HG03520 (cell line): ENCODE data around the gene ZBTB48.

Experiments used
- ATAC-seq: cut with Tn5 transposase; IDR thresholded peaks from one replicate; pipeline ENCODE4 v1.9.1; 2021; ENCODE audit warnings: mild to moderate bottlenecking, moderate library complexity; ENCODE audit not compliant: unreplicated experiment

Gene ZBTB48

DNA sequence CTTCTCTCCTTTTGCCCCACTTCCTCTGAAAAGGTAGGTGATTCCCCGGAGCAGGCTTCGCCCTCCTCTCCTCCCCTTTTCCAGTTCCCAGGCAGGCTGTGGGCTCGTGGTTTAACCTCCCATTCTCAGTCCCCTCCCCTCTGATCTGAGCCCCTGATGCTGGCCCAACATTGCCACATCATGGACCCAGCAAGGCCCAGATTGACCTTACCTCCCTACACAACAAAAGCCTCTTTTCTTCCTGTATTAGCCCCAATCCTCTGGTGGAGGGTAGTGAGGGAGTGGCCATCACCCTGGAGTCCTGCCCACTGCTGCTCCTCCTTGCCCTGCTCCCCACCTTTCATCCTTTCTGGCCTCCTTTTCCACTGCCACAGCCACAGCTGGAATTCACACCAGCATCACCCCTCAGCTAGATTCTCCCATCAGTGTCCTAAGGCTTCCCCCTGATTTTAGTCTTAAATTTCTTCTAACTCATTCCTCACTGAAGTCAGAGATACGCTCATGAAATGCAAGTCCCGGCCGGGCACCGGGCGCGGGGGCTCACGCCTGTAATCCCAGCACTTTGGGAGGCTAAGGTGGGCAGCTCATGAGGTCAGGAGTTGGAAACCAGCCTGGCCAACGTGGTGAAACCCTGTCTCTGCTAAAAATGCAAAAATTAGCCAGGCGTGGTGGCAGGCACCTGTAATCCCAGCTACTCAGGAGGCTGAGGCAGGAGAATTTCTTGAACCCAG, 7.0 kb upstream of the ZBTB48 start:
- no peak for ATAC-seq

DNA sequence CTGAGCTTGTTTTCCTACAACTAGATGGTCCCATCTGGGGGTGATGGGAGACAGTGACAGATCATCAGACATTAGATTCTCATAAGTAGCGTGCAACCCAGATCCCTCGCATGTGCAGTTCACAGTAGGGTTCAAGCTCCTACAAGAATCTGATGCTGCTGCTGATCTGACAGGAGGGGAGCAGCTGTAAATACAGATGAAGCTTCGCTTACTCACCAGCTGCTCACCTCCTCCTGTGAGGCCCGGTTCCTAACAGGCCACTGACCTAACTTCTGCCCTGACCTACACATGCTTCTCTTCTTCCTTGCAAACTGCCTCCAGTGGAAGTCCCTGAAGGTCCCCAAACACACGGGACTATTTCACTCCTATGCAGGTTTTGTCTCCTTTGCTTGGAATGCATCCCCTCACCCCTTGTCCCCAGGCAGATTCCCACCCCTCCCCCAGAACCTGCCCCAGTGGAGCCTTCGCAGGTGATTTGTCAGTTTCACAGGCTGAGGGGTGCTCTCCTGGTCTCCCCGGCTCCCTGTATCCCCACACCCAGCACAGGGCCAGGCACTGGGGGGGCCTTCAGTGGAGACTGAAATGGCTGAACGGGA, 5.7 kb upstream of the ZBTB48 start:
- ATAC-seq, result no peak

DNA sequence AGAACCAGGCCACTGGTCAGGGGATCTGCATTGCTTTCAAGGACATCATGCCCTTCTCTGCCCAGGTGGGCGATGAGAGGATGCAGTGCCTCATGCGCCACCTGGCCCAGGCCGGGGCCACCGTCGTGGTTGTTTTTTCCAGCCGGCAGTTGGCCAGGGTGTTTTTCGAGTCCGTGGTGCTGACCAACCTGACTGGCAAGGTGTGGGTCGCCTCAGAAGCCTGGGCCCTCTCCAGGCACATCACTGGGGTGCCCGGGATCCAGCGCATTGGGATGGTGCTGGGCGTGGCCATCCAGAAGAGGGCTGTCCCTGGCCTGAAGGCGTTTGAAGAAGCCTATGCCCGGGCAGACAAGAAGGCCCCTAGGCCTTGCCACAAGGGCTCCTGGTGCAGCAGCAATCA, 5.0 kb upstream of the ZBTB48 start:
- no peak for ATAC-seq

DNA sequence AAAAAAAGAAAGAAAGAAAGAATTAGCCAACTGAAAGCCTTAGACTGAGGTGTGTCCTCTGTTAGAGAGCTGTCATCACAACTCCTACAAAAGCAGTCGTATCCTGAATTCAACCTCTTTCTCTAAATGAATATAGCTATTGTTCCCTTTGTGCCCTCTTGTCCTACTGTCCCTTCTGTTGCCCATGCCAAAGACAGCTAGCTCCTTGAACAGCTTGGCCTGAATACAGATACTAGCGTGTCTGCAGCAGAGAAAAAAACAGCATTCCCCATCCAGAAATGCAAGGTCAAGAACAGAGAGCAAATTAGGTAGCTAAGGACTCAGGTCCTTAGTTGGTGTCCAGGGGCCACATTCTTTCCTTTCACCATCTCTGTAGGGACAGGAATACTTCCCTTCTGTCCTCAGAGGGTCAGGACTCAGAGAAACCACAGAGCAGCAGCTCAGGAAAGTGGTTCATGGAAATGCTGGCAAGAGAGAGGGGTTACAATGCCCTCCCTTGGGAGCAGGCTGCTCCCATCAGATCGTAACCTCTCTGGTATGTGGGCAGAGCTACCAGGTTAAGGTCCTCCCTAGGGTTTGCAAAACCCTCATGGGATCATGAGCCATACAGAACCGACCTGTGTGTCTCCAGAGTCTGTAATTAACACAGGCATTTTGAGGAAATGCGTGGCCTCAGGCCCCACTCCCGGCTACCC, 1.8 kb upstream of the ZBTB48 start:
- ATAC-seq, result no peak

DNA sequence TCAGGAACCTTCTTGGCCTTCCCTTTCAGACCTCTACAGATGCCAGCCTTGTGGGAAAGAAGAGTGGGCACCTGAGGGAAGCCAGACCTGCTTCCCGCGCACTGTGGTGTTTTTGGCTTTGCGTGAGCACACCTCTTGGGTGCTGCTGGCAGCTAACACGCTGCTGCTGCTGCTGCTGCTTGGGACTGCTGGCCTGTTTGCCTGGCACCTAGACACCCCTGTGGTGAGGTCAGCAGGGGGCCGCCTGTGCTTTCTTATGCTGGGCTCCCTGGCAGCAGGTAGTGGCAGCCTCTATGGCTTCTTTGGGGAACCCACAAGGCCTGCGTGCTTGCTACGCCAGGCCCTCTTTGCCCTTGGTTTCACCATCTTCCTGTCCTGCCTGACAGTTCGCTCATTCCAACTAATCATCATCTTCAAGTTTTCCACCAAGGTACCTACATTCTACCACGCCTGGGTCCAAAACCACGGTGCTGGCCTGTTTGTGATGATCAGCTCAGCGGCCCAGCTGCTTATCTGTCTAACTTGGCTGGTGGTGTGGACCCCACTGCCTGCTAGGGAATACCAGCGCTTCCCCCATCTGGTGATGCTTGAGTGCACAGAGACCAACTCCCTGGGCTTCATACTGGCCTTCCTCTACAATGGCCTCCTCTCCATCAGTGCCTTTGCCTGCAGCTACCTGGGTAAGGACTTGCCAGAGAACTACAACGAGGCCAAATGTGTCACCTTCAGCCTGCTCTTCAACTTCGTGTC, 995 bp upstream of the ZBTB48 start:
- no peak for ATAC-seq

DNA sequence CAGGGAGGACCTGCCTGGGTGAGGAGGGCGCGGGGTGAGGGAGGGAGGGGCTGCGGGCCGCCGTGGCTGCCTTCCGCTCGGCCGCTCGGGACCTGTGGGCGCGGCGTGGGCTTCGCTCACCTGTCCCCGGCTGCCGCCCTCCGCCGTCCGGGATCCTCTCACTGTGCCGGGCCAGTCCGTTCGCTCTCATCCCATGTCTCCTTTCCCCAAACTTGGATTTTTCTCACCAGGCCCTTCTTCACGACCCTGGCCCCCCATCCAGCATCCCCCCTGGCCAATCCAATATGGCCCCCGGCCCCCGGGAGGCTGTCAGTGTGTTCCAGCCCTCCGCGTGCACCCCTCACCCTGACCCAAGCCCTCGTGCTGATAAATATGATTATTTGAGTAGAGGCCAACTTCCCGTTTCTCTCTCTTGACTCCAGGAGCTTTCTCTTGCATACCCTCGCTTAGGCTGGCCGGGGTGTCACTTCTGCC, 362 bp downstream of the ZBTB48 start:
- ATAC-seq, result no peak

DNA sequence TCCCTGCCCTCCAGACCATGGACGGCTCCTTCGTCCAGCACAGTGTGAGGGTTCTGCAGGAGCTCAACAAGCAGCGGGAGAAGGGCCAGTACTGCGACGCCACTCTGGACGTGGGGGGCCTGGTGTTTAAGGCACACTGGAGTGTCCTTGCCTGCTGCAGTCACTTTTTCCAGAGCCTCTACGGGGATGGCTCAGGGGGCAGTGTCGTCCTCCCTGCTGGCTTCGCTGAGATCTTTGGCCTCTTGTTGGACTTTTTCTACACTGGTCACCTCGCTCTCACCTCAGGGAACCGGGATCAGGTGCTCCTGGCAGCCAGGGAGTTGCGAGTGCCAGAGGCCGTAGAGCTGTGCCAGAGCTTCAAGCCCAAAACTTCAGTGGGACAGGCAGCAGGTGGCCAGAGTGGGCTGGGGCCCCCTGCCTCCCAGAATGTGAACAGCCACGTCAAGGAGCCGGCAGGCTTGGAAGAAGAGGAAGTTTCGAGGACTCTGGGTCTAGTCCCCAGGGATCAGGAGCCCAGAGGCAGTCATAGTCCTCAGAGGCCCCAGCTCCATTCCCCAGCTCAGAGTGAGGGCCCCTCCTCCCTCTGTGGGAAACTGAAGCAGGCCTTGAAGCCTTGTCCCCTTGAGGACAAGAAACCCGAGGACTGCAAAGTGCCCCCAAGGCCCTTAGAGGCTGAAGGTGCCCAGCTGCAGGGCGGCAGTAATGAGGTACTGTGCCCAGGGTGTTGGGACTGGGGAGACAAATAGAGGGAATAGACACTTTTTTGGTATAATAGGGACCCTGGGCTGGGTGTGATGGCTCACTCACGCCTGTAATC, 1.0 kb downstream of the ZBTB48 start:
- ATAC-seq, result no peak

DNA sequence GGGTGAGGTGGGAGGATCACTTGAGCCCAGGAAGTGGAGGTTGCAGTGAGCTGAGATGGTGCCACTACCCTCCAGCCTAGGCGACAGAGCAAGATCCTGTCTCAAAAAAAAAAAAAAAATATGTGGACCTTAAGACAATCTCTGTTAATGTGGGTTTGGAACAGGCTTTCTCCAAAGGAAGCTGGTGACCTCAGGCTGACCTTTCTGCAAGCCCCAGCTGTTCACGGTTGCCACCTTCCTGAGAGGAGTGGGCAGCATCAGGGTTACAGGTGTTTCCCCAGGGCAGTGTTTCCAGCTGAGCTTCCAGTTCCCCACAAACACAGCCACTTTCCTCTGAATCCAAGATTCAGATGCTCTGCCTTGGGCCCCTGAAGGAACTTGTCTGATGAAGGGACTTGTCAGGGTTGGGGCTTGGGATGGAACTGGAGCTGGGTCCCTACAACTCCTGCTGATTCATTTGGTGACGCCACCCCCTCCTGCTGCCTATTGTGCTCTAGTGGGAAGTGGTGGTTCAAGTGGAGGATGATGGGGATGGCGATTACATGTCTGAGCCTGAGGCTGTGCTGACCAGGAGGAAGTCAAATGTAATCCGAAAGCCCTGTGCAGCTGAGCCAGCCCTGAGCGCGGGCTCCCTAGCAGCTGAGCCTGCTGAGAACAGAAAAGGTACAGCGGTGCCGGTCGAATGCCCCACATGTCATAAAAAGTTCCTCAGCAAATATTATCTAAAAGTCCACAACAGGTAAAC, 1.9 kb downstream of the ZBTB48 start:
- ATAC-seq, result no peak

DNA sequence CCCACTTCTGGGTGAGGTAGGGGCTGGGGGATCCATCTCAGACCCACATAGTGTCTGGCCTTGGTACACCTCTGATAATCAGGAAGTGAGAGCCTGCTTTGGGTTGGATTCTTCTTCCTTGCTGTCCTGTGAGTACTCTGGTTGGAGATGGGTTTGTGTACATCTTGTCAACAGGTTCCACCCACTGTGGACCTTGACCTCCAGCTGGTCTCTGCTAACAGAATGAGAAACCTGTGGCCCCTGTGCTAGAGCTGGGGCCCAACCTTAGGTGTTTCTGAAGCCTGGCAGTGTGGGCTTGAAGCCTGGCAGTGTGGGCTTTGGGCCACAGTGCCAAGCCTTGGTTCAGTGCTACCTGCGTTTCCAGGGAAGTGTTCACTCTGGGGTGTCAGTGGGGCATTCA, 2.6 kb downstream of the ZBTB48 start:
- no peak for ATAC-seq

DNA sequence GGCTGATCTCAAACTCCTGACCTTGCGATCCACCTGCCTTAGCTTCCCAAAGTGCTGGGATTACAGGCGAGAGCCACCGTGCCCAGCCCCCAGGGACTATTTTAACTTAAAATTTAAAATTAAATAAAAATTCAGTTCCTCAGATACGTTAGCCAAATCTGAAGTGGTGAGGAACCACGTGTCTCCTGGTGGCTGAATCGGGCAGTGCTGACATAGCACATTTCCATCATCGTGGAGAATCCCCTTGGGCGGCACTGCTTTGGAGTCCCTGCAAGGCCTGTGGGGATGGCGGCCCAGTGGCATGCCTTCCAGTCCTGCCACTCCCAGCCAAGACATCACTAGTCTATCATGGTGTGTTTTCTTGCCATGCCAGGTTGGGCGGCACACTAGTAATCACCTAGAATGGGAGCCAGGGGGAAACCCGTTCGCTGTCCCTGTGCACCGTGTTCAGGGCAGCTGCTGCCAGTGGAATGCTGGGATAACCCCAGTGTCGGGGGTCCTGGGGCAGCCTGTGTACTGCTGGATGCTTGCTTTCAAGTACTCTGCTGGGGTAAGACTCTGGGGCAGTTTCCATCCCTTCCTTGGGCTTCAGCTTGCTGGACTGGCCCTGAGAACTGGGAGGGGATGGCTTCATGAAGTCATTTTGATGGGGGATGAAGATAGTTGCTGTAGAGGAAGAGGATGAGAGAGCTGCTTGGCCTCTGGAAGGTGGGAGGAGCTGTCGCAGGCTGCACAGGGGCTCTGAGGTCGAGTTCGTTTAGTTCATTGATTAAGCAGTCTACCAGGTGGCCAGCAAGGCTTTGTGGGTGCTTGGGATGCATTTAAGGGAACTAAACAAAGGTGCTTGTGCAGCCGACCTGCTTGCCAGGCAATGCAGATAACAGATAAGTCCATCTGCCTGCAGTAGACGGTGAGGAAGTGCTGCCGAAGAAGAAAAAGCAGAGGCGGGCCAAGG, 4.6 kb downstream of the ZBTB48 start:
- no peak for ATAC-seq

DNA sequence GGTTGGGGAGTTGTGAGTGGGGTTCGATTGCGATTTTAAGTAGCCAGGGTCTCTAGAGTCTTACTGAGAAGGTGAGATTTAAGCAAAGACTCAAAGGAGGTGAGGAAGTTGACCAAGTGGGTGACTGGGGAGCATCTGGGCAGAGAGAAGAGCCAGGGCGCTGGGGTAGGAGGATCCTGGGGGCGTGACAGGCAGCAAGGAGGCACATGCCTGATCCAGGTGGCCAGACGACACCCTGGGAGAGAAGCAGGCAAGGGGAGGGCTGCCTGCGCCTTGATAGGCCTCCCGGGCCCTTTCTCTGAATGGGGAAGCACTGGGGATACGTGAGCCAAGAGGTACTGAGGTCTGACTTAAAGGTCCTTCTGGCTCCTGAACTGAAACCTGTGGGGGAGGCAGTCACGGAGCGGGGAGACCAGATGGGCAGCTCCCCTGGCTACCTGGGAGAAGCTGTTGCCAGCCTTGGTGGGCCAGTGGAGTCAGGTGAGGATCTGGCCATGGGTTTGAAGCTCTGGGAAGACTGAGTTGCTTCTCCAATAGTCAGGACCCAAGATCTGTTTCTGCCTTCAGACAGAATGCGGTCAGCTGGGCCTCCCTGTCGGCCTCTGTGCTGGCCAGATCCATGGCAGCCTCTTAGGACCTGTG, 5.4 kb downstream of the ZBTB48 start:
- no peak for ATAC-seq

DNA sequence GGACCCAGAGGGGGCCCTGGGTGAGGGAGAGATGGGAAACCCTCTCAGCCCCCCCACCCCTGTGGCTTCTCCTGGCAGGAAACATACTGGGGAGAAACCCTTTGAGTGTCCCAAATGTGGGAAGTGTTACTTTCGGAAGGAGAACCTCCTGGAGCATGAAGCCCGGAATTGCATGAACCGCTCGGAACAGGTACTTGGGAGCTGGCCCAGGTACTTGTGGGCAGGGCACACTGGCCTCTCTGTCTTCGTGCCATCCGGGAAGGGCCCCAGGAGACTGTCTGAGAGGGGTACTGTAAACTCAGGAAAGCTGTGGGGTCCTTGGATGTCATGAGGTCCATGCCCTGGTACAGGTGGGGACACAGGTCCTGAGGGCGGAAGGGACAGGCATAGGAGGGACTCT, 6.0 kb downstream of the ZBTB48 start:
- no peak for ATAC-seq

DNA sequence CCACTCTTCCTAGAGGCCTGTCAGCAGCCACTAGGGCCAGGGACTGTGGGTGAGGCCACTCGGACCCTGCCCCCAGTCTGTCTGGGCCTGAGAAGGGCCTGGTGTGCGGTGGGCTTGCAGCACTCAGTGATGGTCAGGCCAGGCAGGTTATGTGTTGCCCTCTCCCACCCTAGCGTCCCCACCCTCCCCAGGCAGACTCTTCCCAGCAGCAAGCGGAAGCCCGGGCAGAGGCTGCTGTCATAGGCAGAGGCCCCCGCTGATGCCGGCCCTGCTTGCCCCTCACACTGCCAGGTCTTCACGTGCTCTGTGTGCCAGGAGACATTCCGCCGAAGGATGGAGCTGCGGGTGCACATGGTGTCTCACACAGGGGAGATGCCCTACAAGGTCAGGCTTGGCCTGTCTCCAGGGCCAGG, 6.6 kb downstream of the ZBTB48 start:
- no peak for ATAC-seq

DNA sequence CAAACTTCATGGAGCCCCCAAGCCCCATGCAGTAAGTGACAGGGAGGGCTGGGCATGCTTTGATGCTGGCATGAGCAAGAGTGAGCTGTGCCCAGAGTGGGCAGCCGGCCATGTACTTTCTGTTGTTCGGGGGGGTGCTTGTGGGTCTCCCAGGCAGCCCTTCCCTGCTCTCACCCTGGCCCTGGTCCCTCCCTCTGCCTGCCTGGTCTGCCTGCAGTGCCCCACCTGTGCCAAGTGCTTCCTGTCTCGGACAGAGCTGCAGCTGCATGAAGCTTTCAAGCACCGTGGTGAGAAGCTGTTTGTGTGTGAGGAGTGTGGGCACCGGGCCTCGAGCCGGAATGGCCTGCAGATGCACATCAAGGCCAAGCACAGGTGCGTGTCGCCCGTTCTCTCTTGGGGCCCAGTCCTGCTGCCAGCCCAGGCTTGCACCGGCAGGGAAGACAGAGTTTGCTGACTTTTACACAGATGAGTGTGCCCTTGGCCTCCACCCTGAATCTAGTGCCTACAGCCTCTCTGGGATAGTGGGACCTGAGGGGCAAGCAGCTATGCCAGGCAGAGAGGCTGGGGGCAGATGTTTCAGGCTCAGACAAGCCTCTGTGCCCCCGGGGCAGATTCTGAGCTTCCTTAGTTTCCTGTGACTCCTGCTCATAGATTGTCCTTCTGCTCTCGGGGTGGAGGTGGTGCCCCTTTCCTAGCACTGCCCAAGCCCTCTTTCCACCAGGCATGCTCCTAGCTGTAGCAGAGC, 7.6 kb downstream of the ZBTB48 start:
- ATAC-seq, result no peak

DNA sequence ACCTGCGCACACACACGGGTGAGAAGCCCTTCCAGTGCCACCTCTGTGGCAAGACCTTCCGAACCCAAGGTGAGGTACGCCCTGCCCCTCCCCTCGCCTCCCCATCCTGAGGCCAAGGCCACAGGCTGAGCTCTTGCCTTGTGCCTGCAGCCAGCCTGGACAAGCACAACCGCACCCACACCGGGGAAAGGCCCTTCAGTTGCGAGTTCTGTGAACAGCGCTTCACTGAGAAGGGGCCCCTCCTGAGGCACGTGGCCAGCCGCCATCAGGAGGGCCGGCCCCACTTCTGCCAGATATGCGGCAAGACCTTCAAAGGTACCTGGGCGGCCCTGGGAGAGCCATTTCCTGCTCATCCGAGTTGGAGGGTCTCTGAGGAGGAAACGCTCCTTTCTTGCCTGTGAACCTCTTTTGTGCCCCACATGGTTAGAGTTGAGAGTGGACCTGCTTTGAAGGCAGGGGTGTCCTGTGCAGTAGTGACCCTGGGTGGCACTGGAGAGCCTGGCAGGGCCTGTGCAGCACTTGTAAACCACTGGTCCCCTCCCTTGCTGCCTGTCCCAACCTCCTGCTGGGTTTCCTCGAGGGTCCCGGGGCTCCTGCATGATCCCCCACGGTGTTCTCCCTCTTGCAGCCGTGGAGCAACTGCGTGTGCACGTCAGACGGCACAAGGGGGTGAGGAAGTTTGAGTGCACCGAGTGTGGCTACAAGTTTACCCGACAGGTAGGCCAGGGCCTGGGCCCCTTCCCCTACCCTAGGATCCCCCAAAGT, 8.5 kb downstream of the ZBTB48 start:
- no peak for ATAC-seq

DNA sequence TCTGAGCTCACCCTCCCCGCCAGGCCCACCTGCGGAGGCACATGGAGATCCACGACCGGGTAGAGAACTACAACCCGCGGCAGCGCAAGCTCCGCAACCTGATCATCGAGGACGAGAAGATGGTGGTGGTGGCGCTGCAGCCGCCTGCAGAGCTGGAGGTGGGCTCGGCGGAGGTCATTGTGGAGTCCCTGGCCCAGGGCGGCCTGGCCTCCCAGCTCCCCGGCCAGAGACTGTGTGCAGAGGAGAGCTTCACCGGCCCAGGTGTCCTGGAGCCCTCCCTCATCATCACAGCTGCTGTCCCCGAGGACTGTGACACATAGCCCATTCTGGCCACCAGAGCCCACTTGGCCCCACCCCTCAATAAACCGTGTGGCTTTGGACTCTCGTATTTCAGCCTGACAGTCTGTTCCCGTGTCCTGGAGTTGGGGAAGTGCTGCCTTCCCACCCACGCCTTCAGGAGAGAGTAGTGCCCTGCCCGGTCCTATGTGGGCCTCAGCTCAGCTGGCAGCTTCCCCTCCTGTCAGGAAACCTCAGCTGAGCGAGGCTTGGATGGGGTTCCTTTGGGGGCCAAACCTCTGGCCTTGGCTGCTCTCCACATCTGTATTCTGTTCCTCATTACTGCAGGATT, 9.2 kb downstream of the ZBTB48 start:
- no peak for ATAC-seq
